ENCODE data around the gene POC1B.

Gene POC1B

DNA sequence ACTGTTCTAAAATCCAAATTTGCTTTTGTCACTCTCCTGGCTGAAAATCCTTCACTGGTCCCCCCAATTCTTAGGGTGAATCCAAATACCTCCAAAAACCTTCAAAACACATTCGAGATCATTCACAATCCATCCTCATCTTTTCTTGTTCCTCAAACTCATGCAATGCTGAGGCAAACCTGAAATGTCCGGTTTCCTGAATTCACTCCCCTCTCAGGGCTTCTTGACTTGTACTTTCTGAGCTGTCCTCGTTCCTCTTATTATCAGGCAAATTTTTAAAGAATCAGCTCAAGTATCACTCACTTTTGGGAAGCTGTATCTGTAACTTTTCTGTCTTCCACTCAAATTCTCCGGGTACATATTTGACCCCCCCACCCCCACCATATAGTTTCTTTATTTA is 88.6 kb downstream of the POC1B start:
- ChIA-PET POLR2A (no interaction called here), CTCF (no interaction called here)
- DNase-seq (ENCODE audit: extremely low spot score) = no peak
- TF ChIP-seq, protein P1, sequence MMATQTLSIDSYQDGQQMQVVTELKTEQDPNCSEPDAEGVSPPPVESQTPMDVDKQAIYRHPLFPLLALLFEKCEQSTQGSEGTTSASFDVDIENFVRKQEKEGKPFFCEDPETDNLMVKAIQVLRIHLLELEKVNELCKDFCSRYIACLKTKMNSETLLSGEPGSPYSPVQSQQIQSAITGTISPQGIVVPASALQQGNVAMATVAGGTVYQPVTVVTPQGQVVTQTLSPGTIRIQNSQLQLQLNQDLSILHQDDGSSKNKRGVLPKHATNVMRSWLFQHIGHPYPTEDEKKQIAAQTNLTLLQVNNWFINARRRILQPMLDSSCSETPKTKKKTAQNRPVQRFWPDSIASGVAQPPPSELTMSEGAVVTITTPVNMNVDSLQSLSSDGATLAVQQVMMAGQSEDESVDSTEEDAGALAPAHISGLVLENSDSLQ (IDR thresholded peaks at IDR 0.05) = no peak
- no peak for TF ChIP-seq SUZ12 (IDR thresholded peaks at IDR 0.05)
- no peak for TF ChIP-seq NFRKB (IDR thresholded peaks at IDR 0.05)
- no peak for TF ChIP-seq ARNT (IDR thresholded peaks at IDR 0.05)
- TF ChIP-seq CTBP1 (IDR thresholded peaks at IDR 0.05; ENCODE audit: borderline replicate concordance) = no peak
- TF ChIP-seq L3MBTL2 (conservative IDR thresholded peaks at IDR 0.05) = no peak
- no peak for TF ChIP-seq FOXK2 (IDR thresholded peaks at IDR 0.05)
- TF ChIP-seq TARDBP (IDR thresholded peaks at IDR 0.05) = no peak
- TF ChIP-seq SP1 (IDR thresholded peaks at IDR 0.05) = no peak
- TF ChIP-seq LEF1 (IDR thresholded peaks at IDR 0.05; ENCODE audit: borderline replicate concordance) = no peak
- TF ChIP-seq FOXA1 (IDR thresholded peaks at IDR 0.05) = no peak
- no peak for TF ChIP-seq BHLHE40 (IDR thresholded peaks at IDR 0.05; ENCODE audit: borderline replicate concordance)
- no peak for TF ChIP-seq HDGF (IDR thresholded peaks at IDR 0.05; ENCODE audit: borderline replicate concordance)
- TF ChIP-seq ELF4 (IDR thresholded peaks at IDR 0.05) = no peak
- no peak for TF ChIP-seq FOXM1 (IDR thresholded peaks at IDR 0.05; ENCODE audit: borderline replicate concordance)

DNA sequence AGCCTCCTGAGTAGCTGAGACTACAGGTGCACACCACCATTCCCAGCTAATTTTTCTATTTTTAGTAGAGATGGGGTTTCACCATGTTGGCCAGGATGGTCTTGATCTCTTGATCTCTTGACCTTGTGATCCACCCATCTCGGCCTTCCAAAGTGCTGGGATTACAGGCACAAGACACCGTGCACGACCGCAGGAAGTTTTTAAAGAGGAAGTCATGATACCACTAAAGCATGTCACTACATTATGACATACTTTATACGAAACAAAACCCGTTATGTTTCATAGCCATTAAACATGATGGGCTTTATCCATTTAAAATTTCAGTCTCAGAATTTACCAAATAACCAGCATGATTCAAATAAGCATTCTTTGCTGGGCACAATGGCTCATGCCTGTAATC is 89.8 kb downstream of the POC1B start:
- POLR2A ChIA-PET = no interaction called here
- CTCF ChIA-PET = no interaction called here
- no peak for TF ChIP-seq ZNF384 (IDR thresholded peaks at IDR 0.05)
- TF ChIP-seq FOXA1 (IDR thresholded peaks at IDR 0.05) = no peak
- no peak for TF ChIP-seq CTBP1 (IDR thresholded peaks at IDR 0.05; ENCODE audit: borderline replicate concordance)
- no peak for TF ChIP-seq LEF1 (IDR thresholded peaks at IDR 0.05; ENCODE audit: borderline replicate concordance)
- TF ChIP-seq, protein P1 (IDR thresholded peaks at IDR 0.05) = no peak
- TF ChIP-seq NFRKB (IDR thresholded peaks at IDR 0.05) = no peak
- TF ChIP-seq HDGF (IDR thresholded peaks at IDR 0.05; ENCODE audit: borderline replicate concordance) = no peak
- TF ChIP-seq FOXK2 (IDR thresholded peaks at IDR 0.05) = no peak
- no peak for TF ChIP-seq ARNT (IDR thresholded peaks at IDR 0.05)
- no peak for TF ChIP-seq FOXM1 (IDR thresholded peaks at IDR 0.05; ENCODE audit: borderline replicate concordance)
- TF ChIP-seq SUZ12 (IDR thresholded peaks at IDR 0.05) = no peak
- no peak for TF ChIP-seq TARDBP (IDR thresholded peaks at IDR 0.05)
- TF ChIP-seq ELF4 (IDR thresholded peaks at IDR 0.05) = no peak
- TF ChIP-seq SP1 (IDR thresholded peaks at IDR 0.05) = no peak
- no peak for TF ChIP-seq L3MBTL2 (conservative IDR thresholded peaks at IDR 0.05)
- no peak for TF ChIP-seq BHLHE40 (IDR thresholded peaks at IDR 0.05; ENCODE audit: borderline replicate concordance)
- DNase-seq (ENCODE audit: extremely low spot score) = no peak

DNA sequence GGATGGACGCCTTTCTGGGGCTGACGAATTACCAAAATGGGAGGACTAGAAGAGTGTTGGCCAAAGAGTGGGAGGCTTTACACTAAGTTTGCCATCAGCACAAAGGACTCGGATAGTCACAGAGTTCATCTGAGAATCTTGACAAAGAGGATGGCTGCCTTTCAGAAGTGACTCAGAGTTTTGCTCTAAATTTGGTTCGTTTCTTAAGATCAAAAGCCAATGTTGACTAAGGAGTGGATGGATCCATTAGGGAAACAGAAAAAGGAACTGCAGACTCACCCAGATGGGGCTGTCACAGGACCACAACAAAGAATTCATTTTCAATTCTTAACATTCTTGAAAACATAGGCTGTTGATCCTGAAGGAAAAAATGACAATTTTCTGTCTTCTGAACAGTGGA is 92.2 kb downstream of the POC1B start:
- TF ChIP-seq TARDBP (IDR thresholded peaks at IDR 0.05) = no peak
- TF ChIP-seq ELF4 (IDR thresholded peaks at IDR 0.05) = no peak
- TF ChIP-seq ARNT (IDR thresholded peaks at IDR 0.05) = no peak
- no peak for TF ChIP-seq FOXA1 (IDR thresholded peaks at IDR 0.05)
- TF ChIP-seq FOXM1 (IDR thresholded peaks at IDR 0.05; ENCODE audit: borderline replicate concordance) = no peak
- TF ChIP-seq SP1 (IDR thresholded peaks at IDR 0.05) = no peak
- TF ChIP-seq CTBP1 (IDR thresholded peaks at IDR 0.05; ENCODE audit: borderline replicate concordance) = no peak
- TF ChIP-seq HDGF (IDR thresholded peaks at IDR 0.05; ENCODE audit: borderline replicate concordance) = no peak
- TF ChIP-seq NFRKB (IDR thresholded peaks at IDR 0.05) = no peak
- no peak for TF ChIP-seq ZNF384 (IDR thresholded peaks at IDR 0.05)
- TF ChIP-seq BHLHE40 (IDR thresholded peaks at IDR 0.05; ENCODE audit: borderline replicate concordance) = no peak
- TF ChIP-seq, protein P1 (IDR thresholded peaks at IDR 0.05) = no peak
- TF ChIP-seq L3MBTL2 (conservative IDR thresholded peaks at IDR 0.05) = no peak
- TF ChIP-seq FOXK2 (IDR thresholded peaks at IDR 0.05) = no peak
- no peak for TF ChIP-seq LEF1 (IDR thresholded peaks at IDR 0.05; ENCODE audit: borderline replicate concordance)
- no peak for TF ChIP-seq SUZ12 (IDR thresholded peaks at IDR 0.05)
- ChIA-PET CTCF (no interaction called here), POLR2A (no interaction called here)
- no peak for DNase-seq (ENCODE audit: extremely low spot score)

DNA sequence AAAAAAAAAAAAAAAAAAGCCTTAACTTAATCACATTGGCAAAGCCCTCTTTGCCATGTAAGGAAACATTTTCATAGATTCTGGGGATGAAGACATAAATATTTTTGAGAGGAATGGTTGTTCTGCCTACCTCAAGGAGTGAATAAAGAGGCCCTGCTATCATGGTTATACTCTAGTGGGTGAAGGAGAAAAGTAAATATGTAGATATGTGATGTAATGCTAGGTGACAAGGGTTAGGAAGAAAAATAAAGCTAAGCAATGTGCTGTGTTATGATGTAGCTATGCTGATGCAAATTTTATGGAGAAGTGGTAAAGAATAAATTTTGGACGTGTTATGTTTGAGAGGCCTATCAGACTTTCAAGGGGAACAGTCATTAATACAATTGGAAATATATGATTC is 93.5 kb downstream of the POC1B start:
- TF ChIP-seq ZNF384 (IDR thresholded peaks at IDR 0.05) = no peak
- TF ChIP-seq FOXM1 (IDR thresholded peaks at IDR 0.05; ENCODE audit: borderline replicate concordance) = no peak
- TF ChIP-seq LEF1 (IDR thresholded peaks at IDR 0.05; ENCODE audit: borderline replicate concordance) = no peak
- no peak for TF ChIP-seq ELF4 (IDR thresholded peaks at IDR 0.05)
- no peak for TF ChIP-seq NFRKB (IDR thresholded peaks at IDR 0.05)
- no peak for TF ChIP-seq FOXK2 (IDR thresholded peaks at IDR 0.05)
- TF ChIP-seq SUZ12 (IDR thresholded peaks at IDR 0.05) = no peak
- no peak for TF ChIP-seq BHLHE40 (IDR thresholded peaks at IDR 0.05; ENCODE audit: borderline replicate concordance)
- no peak for TF ChIP-seq ARNT (IDR thresholded peaks at IDR 0.05)
- TF ChIP-seq, protein P1 (IDR thresholded peaks at IDR 0.05) = no peak
- TF ChIP-seq SP1 (IDR thresholded peaks at IDR 0.05) = no peak
- no peak for TF ChIP-seq FOXA1 (IDR thresholded peaks at IDR 0.05)
- no peak for TF ChIP-seq CTBP1 (IDR thresholded peaks at IDR 0.05; ENCODE audit: borderline replicate concordance)
- no peak for TF ChIP-seq HDGF (IDR thresholded peaks at IDR 0.05; ENCODE audit: borderline replicate concordance)
- TF ChIP-seq L3MBTL2 (conservative IDR thresholded peaks at IDR 0.05) = no peak
- no peak for TF ChIP-seq TARDBP (IDR thresholded peaks at IDR 0.05)
- CTCF ChIA-PET = no interaction called here
- no peak for DNase-seq (ENCODE audit: extremely low spot score)
- POLR2A ChIA-PET = no interaction called here

DNA sequence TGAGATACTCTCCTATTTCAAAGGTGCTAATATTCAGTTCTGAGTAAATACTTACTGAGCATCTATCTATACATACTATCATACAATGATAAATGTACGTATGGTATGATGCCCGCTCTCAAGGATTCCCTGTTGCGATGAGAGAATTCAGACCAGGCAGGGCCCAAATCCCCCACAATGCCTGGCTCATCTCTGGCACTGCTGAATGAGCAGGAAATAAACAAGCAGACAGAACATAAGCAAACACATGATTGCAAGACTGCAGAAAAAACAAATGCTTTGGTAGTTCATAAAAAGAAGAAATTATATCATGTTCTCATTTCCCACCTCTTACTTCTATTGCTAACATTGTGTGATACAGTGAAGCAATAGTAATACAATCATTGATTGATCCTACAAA is 96.3 kb downstream of the POC1B start:
- TF ChIP-seq HDGF (IDR thresholded peaks at IDR 0.05; ENCODE audit: borderline replicate concordance) (no peak), SUZ12 (IDR thresholded peaks at IDR 0.05) (no peak), ARNT (IDR thresholded peaks at IDR 0.05) (no peak), FOXK2 (IDR thresholded peaks at IDR 0.05) (no peak), ZNF384 (IDR thresholded peaks at IDR 0.05) (no peak), FOXA1 (IDR thresholded peaks at IDR 0.05) (no peak), SP1 (IDR thresholded peaks at IDR 0.05) (no peak), LEF1 (IDR thresholded peaks at IDR 0.05; ENCODE audit: borderline replicate concordance) (no peak), ELF4 (IDR thresholded peaks at IDR 0.05) (no peak), L3MBTL2 (conservative IDR thresholded peaks at IDR 0.05) (no peak)
- TF ChIP-seq, protein P1 (IDR thresholded peaks at IDR 0.05) = no peak
- no peak for DNase-seq (ENCODE audit: extremely low spot score)
- ChIA-PET POLR2A (no interaction called here), CTCF (no interaction called here)
